ENCODE results near the gene KRTAP10-1. TPM values are rescaled to one million over a fixed set of nuclear protein-coding genes. Genes with fewer than 3 reads are reported as not detected.

KRTAP10-1 gene
- polyA plus RNA-seq, 2 of the 4 experiments (the other 2 are of a cell fraction) = not detected

DNA sequence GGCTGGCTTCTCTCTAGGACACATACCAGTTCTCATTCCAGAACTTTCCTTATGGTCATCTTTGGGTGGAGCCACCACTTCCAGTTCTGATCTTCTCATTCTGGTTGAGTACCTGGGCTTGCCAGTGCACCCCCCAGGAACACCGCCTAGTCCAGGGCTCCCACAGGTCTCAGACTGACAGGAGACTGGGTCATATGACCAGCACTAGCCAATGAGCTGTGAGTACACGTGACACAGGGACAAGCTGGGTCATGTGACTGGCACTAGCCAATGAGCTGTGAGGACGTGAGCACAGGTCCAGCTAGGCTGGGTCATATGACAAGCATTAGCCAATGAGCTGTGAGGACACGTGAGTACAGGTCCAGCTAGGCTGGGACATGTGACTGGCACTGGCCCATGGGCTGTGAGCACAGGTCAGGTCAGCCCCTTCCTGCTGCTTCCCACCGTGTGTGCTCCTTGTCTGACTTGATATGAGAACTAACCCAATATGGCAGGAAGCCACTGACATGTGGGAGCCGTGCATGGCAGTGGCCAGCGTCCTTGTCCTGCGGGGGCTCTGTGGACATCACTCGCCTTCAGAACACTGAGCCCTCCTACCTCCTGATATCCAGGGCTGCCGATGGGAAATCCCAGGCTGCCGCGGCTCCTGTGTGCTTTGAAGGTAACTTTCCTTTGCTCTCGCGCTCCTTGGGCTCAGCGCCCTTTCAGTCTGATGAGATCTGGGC, 22.7 kb downstream of the KRTAP10-1 start:
- Histone ChIP-seq H3K27ac (no peak overlapping the region), H3K9me3 (no peaks in the 10 kb centered on the region), H3K4me1 (no peaks in the 10 kb centered on the region), H3K4me3 (no peak overlapping the region; the same call in 2 of the 3 replicates), H3K4me2 (no peak overlapping the region)
- TF ChIP-seq KDM5A (IDR thresholded peaks at IDR 0.05) = peak; percentile 45; the same call in 1 of the 2 replicates
- peak; percentile 85 for TF ChIP-seq NPAS2 (CRISPR knock-in tag; IDR thresholded peaks at IDR 0.05; ENCODE audit: borderline replicate concordance)
- no peak for TF ChIP-seq FOXS1 (CRISPR knock-in tag; IDR thresholded peaks at IDR 0.05)
- no peak for TF ChIP-seq PHF8 (IDR thresholded peaks at IDR 0.05; ENCODE audit: borderline replicate concordance, low read depth)
- peak; percentile 99 for TF ChIP-seq USF2 (IDR thresholded peaks at IDR 0.05)
- WGBS (ENCODE audit: missing lambda C conversion rate) = 61% methylated on average over 14 of the region's 15 CpGs
- peak; percentile 53 to 93 for DNase-seq (ENCODE audit: low read depth in 1 of 2, low spot score in 1 of 2)
- ChIA-PET CTCF (interaction anchor here (1.8 kb wide), 1 partner anchor 225 kb away, joined by 5 read pairs; no protein-coding TSS in a partner anchor), POLR2A (no interaction called here)
- ATAC-seq = peak; percentile 35 to 96; a peak in 5 of 6 replicates
- FAIRE-seq = no peak

GRCh38 chr21:44516828-44517174, 23.2 kb downstream of the KRTAP10-1 start:
- no peak overlapping the region for H3K4me3 ChIP-seq
- no peaks in the 10 kb centered on the region for H3K9me3 ChIP-seq
- no peak overlapping the region for H3K27ac ChIP-seq
- POLR2A ChIA-PET = interaction anchor here (0.6 kb wide), 1 partner anchor 9 kb away, joined by 3 read pairs; no protein-coding TSS in a partner anchor
- FAIRE-seq (no peak), DNase-seq (ENCODE audit: low read depth in 1 of 2, low spot score in 1 of 2) (no peak), ATAC-seq (no peak)
- H3K4me2 ChIP-seq = no peak overlapping the region
- CTCF ChIA-PET = interaction anchor here (1.2 kb wide), 1 partner anchor 41 kb away, joined by 3 read pairs; no protein-coding TSS in a partner anchor
- no peaks in the 10 kb centered on the region for H3K4me1 ChIP-seq
- no peak for TF ChIP-seq RARB (CRISPR knock-in tag; IDR thresholded peaks at IDR 0.05)
- TF ChIP-seq RCOR1 (IDR thresholded peaks at IDR 0.05; ENCODE audit: low read depth, low read length) = no peak
- TF ChIP-seq ZC3H11A (IDR thresholded peaks at IDR 0.05) = no peak
- TF ChIP-seq GATA3 (IDR thresholded peaks at IDR 0.05; ENCODE audit: borderline replicate concordance) = no peak
- no peak for TF ChIP-seq RNF2 (IDR thresholded peaks at IDR 0.05; ENCODE audit: borderline replicate concordance, low read depth)
- WGBS (ENCODE audit: missing lambda C conversion rate) = 72% methylated on average over 10 of the region's 10 CpGs

DNA sequence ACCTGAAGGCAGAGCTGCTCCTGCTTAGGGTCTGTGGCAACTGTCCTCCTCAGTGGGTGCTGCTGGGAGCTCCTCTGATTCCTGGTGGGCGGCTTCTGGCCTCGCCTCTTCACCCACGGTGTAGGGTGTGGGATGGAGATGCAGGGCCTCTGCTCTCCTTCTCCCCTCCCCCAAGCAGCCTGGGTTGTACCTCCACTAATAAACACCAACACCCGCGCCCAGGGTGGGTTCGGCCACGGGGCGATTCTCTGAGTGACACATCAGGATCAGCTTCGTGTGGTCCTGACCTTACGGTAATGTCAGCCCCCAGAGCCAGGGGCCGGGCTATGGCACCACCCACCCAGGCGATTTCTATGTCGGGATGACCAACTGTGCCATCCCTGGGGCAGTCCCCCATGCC, 23.7 kb downstream of the KRTAP10-1 start:
- Histone ChIP-seq H3K4me3 (no peak overlapping the region), H3K9me3 (no peaks in the 10 kb centered on the region), H3K4me2 (no peak overlapping the region), H3K27ac (no peak overlapping the region), H3K4me1 (no peaks in the 10 kb centered on the region)
- FAIRE-seq = no peak
- TF ChIP-seq RFX5 (IDR thresholded peaks at IDR 0.05) (no peak), ZSCAN20 (CRISPR knock-in tag; IDR thresholded peaks at IDR 0.05) (no peak), NR3C1 (IDR thresholded peaks at IDR 0.05) (no peak), ZFP36 (IDR thresholded peaks at IDR 0.05; ENCODE audit: borderline replicate concordance, partially characterized antibody) (no peak), KDM1A (IDR thresholded peaks at IDR 0.05; ENCODE audit: low read depth) (no peak), CHD2 (IDR thresholded peaks at IDR 0.05; ENCODE audit: low read length, partially characterized antibody) (no peak)
- ChIA-PET CTCF (interaction anchor here (1.2 kb wide), 1 partner anchor 41 kb away, joined by 3 read pairs; no protein-coding TSS in a partner anchor), POLR2A (interaction anchor here (0.6 kb wide), 1 partner anchor 10 kb away, joined by 3 read pairs; no protein-coding TSS in a partner anchor)
- no peak for DNase-seq (ENCODE audit: low read depth in 1 of 2, low spot score in 1 of 2)
- WGBS (ENCODE audit: missing lambda C conversion rate) = 87% methylated on average over 12 of the region's 13 CpGs
- ATAC-seq = no peak

DNA sequence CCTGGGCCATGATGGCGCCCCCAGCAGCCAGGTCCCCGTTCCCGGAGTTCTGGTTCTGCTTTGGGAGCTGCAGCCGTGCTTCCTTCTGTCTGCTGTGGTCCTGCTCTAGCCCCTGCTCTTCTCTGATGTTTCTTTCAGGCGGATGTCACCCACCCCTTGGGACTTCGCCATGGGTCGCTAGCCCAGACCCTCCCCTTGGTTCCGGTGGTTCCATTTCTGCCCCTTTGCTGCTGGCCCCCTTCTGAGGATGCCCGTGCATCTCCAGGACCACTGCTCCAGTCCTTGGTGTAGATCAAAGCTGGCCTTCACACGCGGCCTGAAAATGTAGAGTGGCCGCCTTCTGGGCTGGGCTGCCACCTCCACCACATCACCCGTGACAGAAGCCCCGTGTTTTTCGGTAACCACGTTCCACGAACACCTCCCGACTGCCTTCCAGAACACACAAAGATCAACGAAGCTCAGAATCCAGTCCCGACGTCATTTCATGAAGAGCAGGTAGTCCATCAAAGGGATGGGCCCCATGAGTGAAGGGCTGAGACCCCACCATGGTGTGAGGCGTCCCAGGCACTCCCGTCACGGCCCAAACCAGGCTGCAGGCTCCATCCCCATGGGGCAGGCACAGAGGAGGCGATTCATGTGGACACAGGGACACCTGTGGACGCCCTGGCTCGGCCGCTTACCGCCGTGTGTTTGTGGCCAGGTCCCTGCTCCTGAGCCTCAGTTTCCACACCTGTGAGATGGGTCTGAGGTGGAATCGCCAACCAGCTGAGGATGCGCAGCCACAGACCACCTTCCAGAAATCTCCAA, 24.4 kb downstream of the KRTAP10-1 start:
- CTCF ChIA-PET = interaction anchor here (0.9 to 1.2 kb wide), 3 partner anchors 10 to 278 kb away, joined by 3 to 4 read pairs (median 3); no protein-coding TSS in a partner anchor
- POLR2A ChIA-PET = no interaction called here
- no peak for ATAC-seq
- TF ChIP-seq ZC3H11A (IDR thresholded peaks at IDR 0.05) = no peak
- no peak for TF ChIP-seq JUN (IDR thresholded peaks at IDR 0.05)
- no peak for TF ChIP-seq TP53 (CRISPR knock-in tag; IDR thresholded peaks at IDR 0.05)
- no peak for TF ChIP-seq KDM5A (IDR thresholded peaks at IDR 0.05)
- TF ChIP-seq BHLHE40 (IDR thresholded peaks at IDR 0.05; ENCODE audit: low read depth, low read length) = no peak
- TF ChIP-seq HES2 (IDR thresholded peaks at IDR 0.05) = no peak
- TF ChIP-seq SMC3 (IDR thresholded peaks at IDR 0.05) = no peak
- no peak for TF ChIP-seq RAD21 (conservative IDR thresholded peaks at IDR 0.05 in 1 of 2, IDR thresholded peaks at IDR 0.05 in 1 of 2)
- TF ChIP-seq, protein P1, sequence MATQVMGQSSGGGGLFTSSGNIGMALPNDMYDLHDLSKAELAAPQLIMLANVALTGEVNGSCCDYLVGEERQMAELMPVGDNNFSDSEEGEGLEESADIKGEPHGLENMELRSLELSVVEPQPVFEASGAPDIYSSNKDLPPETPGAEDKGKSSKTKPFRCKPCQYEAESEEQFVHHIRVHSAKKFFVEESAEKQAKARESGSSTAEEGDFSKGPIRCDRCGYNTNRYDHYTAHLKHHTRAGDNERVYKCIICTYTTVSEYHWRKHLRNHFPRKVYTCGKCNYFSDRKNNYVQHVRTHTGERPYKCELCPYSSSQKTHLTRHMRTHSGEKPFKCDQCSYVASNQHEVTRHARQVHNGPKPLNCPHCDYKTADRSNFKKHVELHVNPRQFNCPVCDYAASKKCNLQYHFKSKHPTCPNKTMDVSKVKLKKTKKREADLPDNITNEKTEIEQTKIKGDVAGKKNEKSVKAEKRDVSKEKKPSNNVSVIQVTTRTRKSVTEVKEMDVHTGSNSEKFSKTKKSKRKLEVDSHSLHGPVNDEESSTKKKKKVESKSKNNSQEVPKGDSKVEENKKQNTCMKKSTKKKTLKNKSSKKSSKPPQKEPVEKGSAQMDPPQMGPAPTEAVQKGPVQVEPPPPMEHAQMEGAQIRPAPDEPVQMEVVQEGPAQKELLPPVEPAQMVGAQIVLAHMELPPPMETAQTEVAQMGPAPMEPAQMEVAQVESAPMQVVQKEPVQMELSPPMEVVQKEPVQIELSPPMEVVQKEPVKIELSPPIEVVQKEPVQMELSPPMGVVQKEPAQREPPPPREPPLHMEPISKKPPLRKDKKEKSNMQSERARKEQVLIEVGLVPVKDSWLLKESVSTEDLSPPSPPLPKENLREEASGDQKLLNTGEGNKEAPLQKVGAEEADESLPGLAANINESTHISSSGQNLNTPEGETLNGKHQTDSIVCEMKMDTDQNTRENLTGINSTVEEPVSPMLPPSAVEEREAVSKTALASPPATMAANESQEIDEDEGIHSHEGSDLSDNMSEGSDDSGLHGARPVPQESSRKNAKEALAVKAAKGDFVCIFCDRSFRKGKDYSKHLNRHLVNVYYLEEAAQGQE (IDR thresholded peaks at IDR 0.05) = no peak

More for the DNA sequence above, 24.4 kb downstream of the KRTAP10-1 start:
- no peaks in the 10 kb centered on the region for H3K9me3 ChIP-seq
- 82% methylated on average over 24 of the region's 32 CpGs for WGBS (ENCODE audit: missing lambda C conversion rate)
- H3K27ac ChIP-seq = no peak overlapping the region
- no peak overlapping the region for H3K4me2 ChIP-seq
- no peak for DNase-seq (ENCODE audit: low read depth in 1 of 2, low spot score in 1 of 2)
- no peak for FAIRE-seq
- no peaks in the 10 kb centered on the region for H3K4me1 ChIP-seq
- H3K4me3 ChIP-seq = no peak overlapping the region

All from A549 (cell line).